22Rv1 (cell line): ENCODE measurements around the gene SGCD.

Source experiments
- ZFX ChIP-seq: fragments of 450-650 bp; IDR thresholded peaks from 2 replicates; pipeline ENCODE4 v1.6.1; 2017; ENCODE audit warnings: antibody characterized with exemption, borderline replicate concordance
- TF ChIP-seq, protein P1 (sequence below): fragments of 450-650 bp; IDR thresholded peaks from 2 replicates; pipeline ENCODE4 v1.5.1; 2017; ENCODE audit warnings: mild to moderate bottlenecking

DNA sequence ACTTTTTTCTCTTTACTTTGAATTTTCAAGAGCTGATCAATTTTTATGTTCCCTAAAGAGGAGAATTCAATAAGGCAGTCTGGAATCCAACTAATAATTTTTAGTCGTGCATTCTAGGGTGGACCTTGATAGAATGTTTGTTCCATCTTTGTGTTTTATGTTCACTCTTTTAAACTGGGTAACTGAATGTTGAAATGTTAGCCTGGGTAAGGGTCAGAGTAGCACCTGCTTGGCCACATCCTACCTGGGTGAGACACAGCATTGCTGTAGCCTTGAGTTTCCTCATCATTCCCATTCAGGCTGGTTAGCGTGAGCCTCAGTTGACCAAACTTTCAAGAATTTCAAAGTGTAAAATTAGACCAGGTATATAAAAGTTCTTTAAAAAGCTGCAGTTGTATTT is 85.0 kb downstream of the SGCD start:
- TF ChIP-seq, protein P1, sequence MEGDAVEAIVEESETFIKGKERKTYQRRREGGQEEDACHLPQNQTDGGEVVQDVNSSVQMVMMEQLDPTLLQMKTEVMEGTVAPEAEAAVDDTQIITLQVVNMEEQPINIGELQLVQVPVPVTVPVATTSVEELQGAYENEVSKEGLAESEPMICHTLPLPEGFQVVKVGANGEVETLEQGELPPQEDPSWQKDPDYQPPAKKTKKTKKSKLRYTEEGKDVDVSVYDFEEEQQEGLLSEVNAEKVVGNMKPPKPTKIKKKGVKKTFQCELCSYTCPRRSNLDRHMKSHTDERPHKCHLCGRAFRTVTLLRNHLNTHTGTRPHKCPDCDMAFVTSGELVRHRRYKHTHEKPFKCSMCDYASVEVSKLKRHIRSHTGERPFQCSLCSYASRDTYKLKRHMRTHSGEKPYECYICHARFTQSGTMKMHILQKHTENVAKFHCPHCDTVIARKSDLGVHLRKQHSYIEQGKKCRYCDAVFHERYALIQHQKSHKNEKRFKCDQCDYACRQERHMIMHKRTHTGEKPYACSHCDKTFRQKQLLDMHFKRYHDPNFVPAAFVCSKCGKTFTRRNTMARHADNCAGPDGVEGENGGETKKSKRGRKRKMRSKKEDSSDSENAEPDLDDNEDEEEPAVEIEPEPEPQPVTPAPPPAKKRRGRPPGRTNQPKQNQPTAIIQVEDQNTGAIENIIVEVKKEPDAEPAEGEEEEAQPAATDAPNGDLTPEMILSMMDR = no peak
- no peak for TF ChIP-seq ZFX
